ENCODE data around the gene RALGPS1.

- TF ChIP-seq CTCF (IDR thresholded peaks at IDR 0.05 in 4 of 5, conservative IDR thresholded peaks at IDR 0.05 in 1 of 5), result no peak
- no peak for TF ChIP-seq POLR2A (IDR thresholded peaks at IDR 0.05)
Observed at GRCh38 chr9:127194881-127195713, 280.5 kb downstream of the RALGPS1 start.

All from gastrocnemius medialis (tissue), 4 donors.